HepG2 (cell line): Measurements from ENCODE around the gene PFAS. TPM values are rescaled to one million over a fixed set of nuclear protein-coding genes. Genes with fewer than 3 reads are reported as not detected.

ENCODE experiments used
- ATAC-seq: fragments of 200-7000 bp; cut with Tn5 transposase; 3 replicates; pipeline ENCODE4 v1.9.1; 2020; ENCODE audit warnings: mild to moderate bottlenecking, moderate library complexity
- BruUV-seq: library from RNA; stranded (reverse); fragments of 400-500 nt; replicated peaks from 2 replicates; lab custom pipeline; 2021; lab: Mats Ljungman, UMichigan
- CTCF ChIA-PET: fragments of 300-600 bp; formaldehyde crosslinking; extraction: SDS; loops from one replicate; lab custom pipeline; 2021; ENCODE audit warnings: low total read pairs, inconsistent platforms, low intra/inter-chr PET ratio; lab: Yijun Ruan, JAX
- POLR2A ChIA-PET: fragments of 350-600 bp; sonication (Branson Sonifier 250); formaldehyde crosslinking; loops from one replicate; lab custom pipeline; 2020; ENCODE audit warnings: antibody characterized with exemption, inconsistent platforms; lab: Yijun Ruan, JAX
- DNase-seq: peaks from one replicate; pipeline ENCODE4 v3.0.0-alpha.2; 2015; ENCODE audit warnings: low spot score
- FAIRE-seq: peaks from 3 replicates; lab custom pipeline; 2011; peaks lifted over from hg19 to GRCh38; lab: Jason Lieb, UNC
- H2AFZ ChIP-seq: one replicate; pipeline ENCODE4 v1.6.1; 2011; ENCODE audit warnings: low read length, inconsistent platforms
- H3K27ac ChIP-seq: fragments of 300-600 bp; 3 replicates; pipeline ENCODE4 v1.8.0; 2011; ENCODE audit warnings: mixed run types, mild to moderate bottlenecking, mixed read lengths, low read length, inconsistent platforms; ENCODE audit not compliant: insufficient read depth; ENCODE audit errors: extremely low read length
- H3K27me3 ChIP-seq, 2 experiments: fragments of 200-600 bp in 1 of 2; 2 replicates in 1 of 2; 3 replicates in 1 of 2; pipeline versions ENCODE4 v1.6.0 to v1.8.0; 2011; ENCODE audit warnings: low read length in 2 of 2, mild to moderate bottlenecking in 2 of 2, moderate library complexity in 2 of 2, inconsistent platforms in 1 of 2; ENCODE audit not compliant: insufficient read depth in 2 of 2, control insufficient read depth in 1 of 2
- H3K36me3 ChIP-seq, 2 experiments: fragments of 200-600 bp in 1 of 2; replicated peaks in 1 of 2; 2 replicates in 1 of 2; 3 replicates in 1 of 2; pipeline versions ENCODE4 v1.5.1 to v1.8.0; 2011; ENCODE audit warnings: low read length in 2 of 2, inconsistent platforms in 1 of 2; ENCODE audit not compliant: insufficient read depth in 2 of 2, control insufficient read depth in 1 of 2
- H3K4me1 ChIP-seq: 2 replicates; pipeline ENCODE4 v1.5.1; 2012; ENCODE audit warnings: low read length, inconsistent platforms; ENCODE audit not compliant: insufficient read depth
- H3K4me2 ChIP-seq: 2 replicates; pipeline ENCODE4 v1.6.0; 2011; ENCODE audit warnings: low read depth, low read length, inconsistent platforms
- H3K4me3 ChIP-seq, 3 experiments: fragments of 200-600 bp in 1 of 3; sonication (generic), shearing (Covaris generic) in 1 of 3; replicated peaks in 1 of 3; 2 replicates each; pipeline ENCODE4 v1.5.1; 2011 to 2016; ENCODE audit warnings: low read length in 3 of 3, inconsistent platforms in 2 of 3, low read depth in 2 of 3, mild to moderate bottlenecking in 2 of 3, control low read depth in 1 of 3, mixed read lengths in 1 of 3; ENCODE audit not compliant: insufficient read depth in 1 of 3
- H3K79me2 ChIP-seq: one replicate; pipeline ENCODE4 v1.6.1; 2011; ENCODE audit warnings: low read length, inconsistent platforms; ENCODE audit not compliant: insufficient read depth
- H3K9ac ChIP-seq: 2 replicates; pipeline ENCODE4 v1.6.0; 2011; ENCODE audit warnings: mild to moderate bottlenecking, low read depth, low read length, inconsistent platforms; ENCODE audit not compliant: insufficient read depth
- H3K9me3 ChIP-seq: 2 replicates; pipeline ENCODE4 v1.5.1; 2012; ENCODE audit warnings: mild to moderate bottlenecking, low read length
- H4K20me1 ChIP-seq: 2 replicates; pipeline ENCODE4 v1.6.0; 2011; ENCODE audit warnings: inconsistent platforms, mild to moderate bottlenecking, low read length, moderate library complexity; ENCODE audit not compliant: insufficient read depth
- CREB1 ChIP-seq, 2 experiments: fragments of 450-650 bp in 1 of 2; IDR thresholded peaks; 2 replicates each; pipeline ENCODE4 v1.6.1; 2016 to 2017; ENCODE audit warnings: control low read depth in 1 of 2, mild to moderate bottlenecking in 1 of 2, missing compliant biosample characterization in 1 of 2, missing genetic modification characterization in 1 of 2
- IRX3 ChIP-seq: sonication (generic); formaldehyde crosslinking; IDR thresholded peaks from 2 replicates; pipeline ENCODE4 v1.8.1; 2023; ENCODE audit warnings: mild to moderate bottlenecking, low read depth, missing genetic modification reagents, borderline replicate concordance
- SCMH1 ChIP-seq: sonication (generic); formaldehyde crosslinking; IDR thresholded peaks from 2 replicates; pipeline ENCODE4 v1.9.0; 2021; ENCODE audit warnings: missing genetic modification reagents, mild to moderate bottlenecking, borderline replicate concordance
- U2AF1 ChIP-seq: fragments of 200-400 bp; formaldehyde crosslinking; optimal IDR thresholded peaks from 2 replicates; pipeline ENCODE3; 2017; ENCODE audit warnings: mild to moderate bottlenecking, low read depth, low read length
- ZFP36L1 ChIP-seq: sonication (generic); formaldehyde crosslinking; IDR thresholded peaks from 2 replicates; pipeline ENCODE4 v1.8.0; 2022; ENCODE audit warnings: mild to moderate bottlenecking, missing genetic modification reagents, moderate library complexity
- ZNF652 ChIP-seq: IDR thresholded peaks from 2 replicates; pipeline ENCODE4 v1.6.1; 2016; ENCODE audit warnings: low read depth, borderline replicate concordance
- WGBS: methylation state at CpG from one replicate; pipeline ENCODE4 v1.1.6; 2017; ENCODE audit warnings: low lambda C conversion rate; 5-methylcytosine and 5-hydroxymethylcytosine counted together
- in situ Hi-C: cut with HindIII; loops from 2 replicates; pipeline ENCODE4 v1.10.0; 2017; ENCODE audit warnings: low pct_unique_long_range_greater_than_20kb; ENCODE audit not compliant: extremely low pct_ligation_motif_present
- intact Hi-C: fragments of 100-400 bp; cut with micrococcal nuclease; formaldehyde crosslinking; loops from one replicate; pipeline ENCODE4 v1.10.0; 2022; ENCODE audit not compliant: unreplicated experiment
- polyA plus RNA-seq, 8 experiments: library from polyadenylated mRNA; depleted of rRNA in 3 of 8; stranded (reverse) in 7 of 8; unstranded in 1 of 8; fragments of >200 nt; fragmentation: Illumina TruSeq in 4 of 8; extraction: Trizol in 4 of 8; gene quantifications; 2 replicates each; pipeline versions ENCODE4 v1.2.1 to v1.2.3, GENCODE V29; 2011 to 2016; ENCODE audit warnings: low read depth in 4 of 8, missing spikeins in 1 of 8, mixed read lengths in 1 of 8; ENCODE audit not compliant: insufficient read depth in 1 of 8
- total RNA-seq, 5 experiments: library from RNA; depleted of rRNA; stranded (reverse); fragments of >200 nt; fragmentation: Illumina TruSeq; extraction: Trizol; gene quantifications; 2 replicates each; pipeline ENCODE4 v1.2.3, GENCODE V29; 2016; ENCODE audit warnings: low read depth in 1 of 5
- TF ChIP-seq, protein P1 (sequence below): sonication (generic); formaldehyde crosslinking; IDR thresholded peaks from 2 replicates; pipeline ENCODE4 v1.9.0; 2022; ENCODE audit warnings: low read depth, missing genetic modification reagents
- TF ChIP-seq, protein P2 (sequence below): sonication (generic); formaldehyde crosslinking; conservative IDR thresholded peaks from 2 replicates; pipeline ENCODE4 v1.4.0; 2020; ENCODE audit warnings: missing genetic modification reagents
- TF ChIP-seq, protein P3 (sequence below): sonication (generic); formaldehyde crosslinking; IDR thresholded peaks from 2 replicates; pipeline ENCODE4 v1.4.0; 2020; ENCODE audit warnings: missing genetic modification reagents
- TF ChIP-seq, protein P4 (sequence below), 2 experiments: sonication (generic) in 1 of 2; formaldehyde crosslinking in 1 of 2; IDR thresholded peaks; 2 replicates each; pipeline versions ENCODE4 v1.5.1 to v1.6.1; 2011 to 2020; ENCODE audit warnings: borderline replicate concordance in 1 of 2, low read depth in 1 of 2, low read length in 1 of 2, mild to moderate bottlenecking in 1 of 2, missing genetic modification reagents in 1 of 2, moderate library complexity in 1 of 2
- TF ChIP-seq, protein P5 (sequence below): sonication (generic); formaldehyde crosslinking; IDR thresholded peaks from 2 replicates; pipeline ENCODE4 v1.5.0; 2020; ENCODE audit warnings: missing genetic modification reagents, mild to moderate bottlenecking, borderline replicate concordance
- TF ChIP-seq, protein P6 (sequence below): sonication (generic); formaldehyde crosslinking; IDR thresholded peaks from 2 replicates; pipeline ENCODE4 v1.8.0; 2022; ENCODE audit warnings: mild to moderate bottlenecking, missing genetic modification reagents, borderline replicate concordance

Gene PFAS
- total and polyA plus RNA-seq, 2 of the 13 experiments (the other 11 are each of a cell fraction or from before 2014, with no cell fraction given): 49.4 to 58.2 TPM

DNA sequence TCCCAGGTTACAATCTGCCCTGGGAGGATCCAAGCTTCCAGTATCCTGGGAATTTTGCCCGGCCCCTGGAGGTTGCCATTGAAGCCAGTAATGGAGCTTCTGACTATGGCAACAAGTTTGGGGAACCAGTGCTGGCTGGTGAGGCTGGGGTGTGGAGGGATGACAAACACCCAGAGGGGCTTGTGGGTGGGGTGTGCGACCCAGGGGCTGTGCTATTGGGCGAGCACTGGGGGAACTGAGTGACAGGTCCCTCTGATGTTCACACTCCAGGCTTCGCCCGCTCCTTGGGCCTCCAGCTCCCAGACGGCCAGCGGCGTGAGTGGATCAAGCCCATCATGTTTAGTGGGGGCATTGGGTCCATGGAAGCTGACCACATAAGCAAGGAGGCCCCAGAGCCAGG lies 8.7 kb downstream of the PFAS start:
- Histone ChIP-seq H4K20me1 (no peaks in the 10 kb centered on the region), H3K4me3 (no peak overlapping the region), H3K9me3 (no peaks in the 10 kb centered on the region), H3K9ac (no peak overlapping the region), H3K4me1 (no peaks in the 10 kb centered on the region), H3K4me2 (no peak overlapping the region), H3K27me3 (no peaks in the 10 kb centered on the region), H3K27ac (no peak overlapping the region), H2AFZ (no peak overlapping the region), H3K79me2 (peaks cover 4% of the 10 kb centered on the region), H3K36me3 (peaks cover 30 to 76% of the 10 kb centered on the region in 2 experiments)
- FAIRE-seq (no peak), ATAC-seq (no peak), DNase-seq (no peak)
- ChIA-PET CTCF (no interaction called here), POLR2A (interaction anchor here (0.6 kb wide), 1 partner anchor 36 kb away, joined by 3 read pairs; no protein-coding TSS in a partner anchor)
- no TSS peak for BruUV-seq
- in situ Hi-C loops (no loop called here), intact Hi-C loops (no loop called here)
- WGBS: 92% methylated on average over 8 of the region's 8 CpGs
- TF ChIP-seq, protein P1, sequence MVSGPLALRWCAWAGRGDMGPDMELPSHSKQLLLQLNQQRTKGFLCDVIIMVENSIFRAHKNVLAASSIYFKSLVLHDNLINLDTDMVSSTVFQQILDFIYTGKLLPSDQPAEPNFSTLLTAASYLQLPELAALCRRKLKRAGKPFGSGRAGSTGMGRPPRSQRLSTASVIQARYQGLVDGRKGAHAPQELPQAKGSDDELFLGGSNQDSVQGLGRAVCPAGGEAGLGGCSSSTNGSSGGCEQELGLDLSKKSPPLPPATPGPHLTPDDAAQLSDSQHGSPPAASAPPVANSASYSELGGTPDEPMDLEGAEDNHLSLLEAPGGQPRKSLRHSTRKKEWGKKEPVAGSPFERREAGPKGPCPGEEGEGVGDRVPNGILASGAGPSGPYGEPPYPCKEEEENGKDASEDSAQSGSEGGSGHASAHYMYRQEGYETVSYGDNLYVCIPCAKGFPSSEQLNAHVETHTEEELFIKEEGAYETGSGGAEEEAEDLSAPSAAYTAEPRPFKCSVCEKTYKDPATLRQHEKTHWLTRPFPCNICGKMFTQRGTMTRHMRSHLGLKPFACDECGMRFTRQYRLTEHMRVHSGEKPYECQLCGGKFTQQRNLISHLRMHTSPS (CRISPR knock-in tag): no peak
- TF ChIP-seq U2AF1: no peak
- TF ChIP-seq, protein P2, sequence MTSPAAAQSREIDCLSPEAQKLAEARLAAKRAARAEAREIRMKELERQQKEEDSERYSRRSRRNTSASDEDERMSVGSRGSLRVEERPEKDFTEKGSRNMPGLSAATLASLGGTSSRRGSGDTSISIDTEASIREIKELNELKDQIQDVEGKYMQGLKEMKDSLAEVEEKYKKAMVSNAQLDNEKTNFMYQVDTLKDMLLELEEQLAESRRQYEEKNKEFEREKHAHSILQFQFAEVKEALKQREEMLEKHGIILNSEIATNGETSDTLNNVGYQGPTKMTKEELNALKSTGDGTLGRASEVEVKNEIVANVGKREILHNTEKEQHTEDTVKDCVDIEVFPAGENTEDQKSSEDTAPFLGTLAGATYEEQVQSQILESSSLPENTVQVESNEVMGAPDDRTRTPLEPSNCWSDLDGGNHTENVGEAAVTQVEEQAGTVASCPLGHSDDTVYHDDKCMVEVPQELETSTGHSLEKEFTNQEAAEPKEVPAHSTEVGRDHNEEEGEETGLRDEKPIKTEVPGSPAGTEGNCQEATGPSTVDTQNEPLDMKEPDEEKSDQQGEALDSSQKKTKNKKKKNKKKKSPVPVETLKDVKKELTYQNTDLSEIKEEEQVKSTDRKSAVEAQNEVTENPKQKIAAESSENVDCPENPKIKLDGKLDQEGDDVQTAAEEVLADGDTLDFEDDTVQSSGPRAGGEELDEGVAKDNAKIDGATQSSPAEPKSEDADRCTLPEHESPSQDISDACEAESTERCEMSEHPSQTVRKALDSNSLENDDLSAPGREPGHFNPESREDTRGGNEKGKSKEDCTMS (CRISPR knock-in tag): no peak
- no peak for TF ChIP-seq ZNF652 (CRISPR knock-in tag)
- TF ChIP-seq IRX3: no peak
- TF ChIP-seq, protein P3, sequence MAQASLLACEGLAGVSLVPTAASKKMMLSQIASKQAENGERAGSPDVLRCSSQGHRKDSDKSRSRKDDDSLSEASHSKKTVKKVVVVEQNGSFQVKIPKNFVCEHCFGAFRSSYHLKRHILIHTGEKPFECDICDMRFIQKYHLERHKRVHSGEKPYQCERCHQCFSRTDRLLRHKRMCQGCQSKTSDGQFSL (CRISPR knock-in tag): no peak
- TF ChIP-seq, protein P4, sequence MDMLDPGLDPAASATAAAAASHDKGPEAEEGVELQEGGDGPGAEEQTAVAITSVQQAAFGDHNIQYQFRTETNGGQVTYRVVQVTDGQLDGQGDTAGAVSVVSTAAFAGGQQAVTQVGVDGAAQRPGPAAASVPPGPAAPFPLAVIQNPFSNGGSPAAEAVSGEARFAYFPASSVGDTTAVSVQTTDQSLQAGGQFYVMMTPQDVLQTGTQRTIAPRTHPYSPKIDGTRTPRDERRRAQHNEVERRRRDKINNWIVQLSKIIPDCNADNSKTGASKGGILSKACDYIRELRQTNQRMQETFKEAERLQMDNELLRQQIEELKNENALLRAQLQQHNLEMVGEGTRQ (IDR thresholded peaks at IDR 0.05; ENCODE audit: low read depth, low read length): no peak
- TF ChIP-seq, protein P4 (CRISPR knock-in tag; IDR thresholded peaks at IDR 0.05; ENCODE audit: borderline replicate concordance): no peak
- TF ChIP-seq, protein P5, sequence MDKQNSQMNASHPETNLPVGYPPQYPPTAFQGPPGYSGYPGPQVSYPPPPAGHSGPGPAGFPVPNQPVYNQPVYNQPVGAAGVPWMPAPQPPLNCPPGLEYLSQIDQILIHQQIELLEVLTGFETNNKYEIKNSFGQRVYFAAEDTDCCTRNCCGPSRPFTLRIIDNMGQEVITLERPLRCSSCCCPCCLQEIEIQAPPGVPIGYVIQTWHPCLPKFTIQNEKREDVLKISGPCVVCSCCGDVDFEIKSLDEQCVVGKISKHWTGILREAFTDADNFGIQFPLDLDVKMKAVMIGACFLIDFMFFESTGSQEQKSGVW (CRISPR knock-in tag): no peak
- TF ChIP-seq CREB1 (IDR thresholded peaks at IDR 0.05): no peak
- no peak for TF ChIP-seq CREB1 (CRISPR knock-in tag; IDR thresholded peaks at IDR 0.05)
- TF ChIP-seq ZFP36L1: no peak
- TF ChIP-seq, protein P6, sequence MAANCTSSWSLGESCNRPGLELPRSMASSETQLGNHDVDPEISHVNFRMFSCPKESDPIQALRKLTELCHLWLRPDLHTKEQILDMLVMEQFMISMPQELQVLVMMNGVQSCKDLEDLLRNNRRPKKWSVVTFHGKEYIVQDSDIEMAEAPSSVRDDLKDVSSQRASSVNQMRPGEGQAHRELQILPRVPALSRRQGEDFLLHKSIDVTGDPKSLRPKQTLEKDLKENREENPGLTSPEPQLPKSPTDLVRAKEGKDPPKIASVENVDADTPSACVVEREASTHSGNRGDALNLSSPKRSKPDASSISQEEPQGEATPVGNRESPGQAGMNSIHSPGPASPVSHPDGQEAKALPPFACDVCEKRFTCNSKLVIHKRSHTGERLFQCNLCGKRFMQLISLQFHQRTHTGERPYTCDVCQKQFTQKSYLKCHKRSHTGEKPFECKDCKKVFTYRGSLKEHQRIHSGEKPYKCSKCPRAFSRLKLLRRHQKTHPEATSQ (CRISPR knock-in tag): no peak
- no peak for TF ChIP-seq SCMH1
